C4-2B (cell line): ENCODE data around the gene PCNT.

Source experiments
- H3K27ac ChIP-seq: fragments of 450-650 bp; 2 replicates; pipeline ENCODE4 v1.5.1; 2017
- CTCF ChIP-seq: fragments of 450-650 bp; conservative IDR thresholded peaks from 2 replicates; pipeline ENCODE4 v1.5.1; 2017; ENCODE audit warnings: mild to moderate bottlenecking
- ZFX ChIP-seq: fragments of 450-650 bp; IDR thresholded peaks from 2 replicates; pipeline ENCODE4 v1.6.1; 2017

Gene PCNT

GRCh38 chr21:46424039-46424591 is 100.2 kb downstream of the PCNT start:
- H3K27ac ChIP-seq = no peak overlapping the region
- TF ChIP-seq CTCF (no peak), ZFX (no peak)

- no peak for TF ChIP-seq ZFX
- no peak for TF ChIP-seq CTCF
- H3K27ac ChIP-seq = no peak overlapping the region
These were observed 100.7 kb downstream of the PCNT start for GRCh38 chr21:46424621-46425020.

GRCh38 chr21:46425041-46425440 is 101.1 kb downstream of the PCNT start:
- H3K27ac ChIP-seq = no peak overlapping the region
- TF ChIP-seq ZFX (no peak), CTCF (no peak)

GRCh38 chr21:46425571-46425970 is 101.6 kb downstream of the PCNT start:
- no peak overlapping the region for H3K27ac ChIP-seq
- TF ChIP-seq ZFX (no peak), CTCF (no peak)

GRCh38 chr21:46426313-46427046 is 102.5 kb downstream of the PCNT start:
- no peak for TF ChIP-seq CTCF
- no peak for TF ChIP-seq ZFX
- H3K27ac ChIP-seq = no peak overlapping the region

GRCh38 chr21:46427516-46427915 is 103.6 kb downstream of the PCNT start:
- H3K27ac ChIP-seq = no peak overlapping the region
- TF ChIP-seq CTCF = no peak
- TF ChIP-seq ZFX = no peak

GRCh38 chr21:46428286-46428685 is 104.3 kb downstream of the PCNT start:
- H3K27ac ChIP-seq = no peak overlapping the region
- TF ChIP-seq ZFX = no peak
- no peak for TF ChIP-seq CTCF
